GM21786 (cell line): ENCODE data around the gene COL12A1.

ENCODE experiments used
- ATAC-seq: cut with Tn5 transposase; IDR thresholded peaks from one replicate; pipeline ENCODE4 v1.9.1; 2021; ENCODE audit not compliant: unreplicated experiment

The COL12A1 gene

GRCh38 chr6:75205776-75206575, at the start of gene COL12A1:
COL12A1 (minus strand) TSS chr6:75206053; CDS start chr6:75202792, 3,261 bp downstream.
- no peak for ATAC-seq

GRCh38 chr6:75250552-75250951, 44.7 kb upstream of the COL12A1 start:
- no peak for ATAC-seq

DNA sequence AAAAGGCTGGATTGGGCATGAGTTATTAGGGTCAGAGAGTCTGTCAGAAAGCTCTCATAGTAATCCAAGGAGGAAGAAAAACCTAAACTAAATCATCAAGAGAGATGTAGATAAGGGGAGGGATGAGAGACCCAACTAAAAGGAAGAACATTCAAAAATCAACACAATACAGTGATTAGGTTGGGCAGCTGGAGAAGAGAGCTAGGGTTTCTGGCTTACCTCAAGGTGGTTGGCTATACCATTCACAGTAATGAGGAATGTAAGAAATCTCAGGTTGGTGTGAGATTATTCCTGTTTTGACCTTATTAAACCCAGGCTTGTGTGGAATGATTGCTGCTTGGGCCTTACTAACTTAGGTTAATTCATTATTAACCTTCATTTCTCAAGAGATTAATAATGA, 44.0 kb upstream of the COL12A1 start:
- no peak for ATAC-seq

DNA sequence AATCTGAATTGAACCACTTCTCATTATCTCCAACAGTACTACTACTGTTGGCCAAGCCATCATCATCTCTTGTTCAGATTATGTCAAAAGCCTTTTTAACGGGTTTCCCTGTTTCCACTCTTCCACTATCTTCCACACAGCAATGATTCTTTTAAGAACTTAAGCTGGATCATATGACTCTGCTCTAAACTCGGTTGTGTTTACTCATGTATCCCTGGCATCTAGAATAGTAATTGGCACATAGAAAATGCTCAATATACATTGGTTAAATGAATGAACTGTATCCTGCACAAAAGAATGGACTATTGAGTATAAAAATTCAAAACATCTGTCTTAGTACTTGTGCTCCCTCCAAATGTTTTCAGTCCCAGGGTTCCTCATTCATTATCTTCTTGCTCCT, 40.5 kb upstream of the COL12A1 start:
- ATAC-seq, result no peak

GRCh38 chr6:75244063-75244584, 38.3 kb upstream of the COL12A1 start:
- ATAC-seq, result peak; percentile 6

DNA sequence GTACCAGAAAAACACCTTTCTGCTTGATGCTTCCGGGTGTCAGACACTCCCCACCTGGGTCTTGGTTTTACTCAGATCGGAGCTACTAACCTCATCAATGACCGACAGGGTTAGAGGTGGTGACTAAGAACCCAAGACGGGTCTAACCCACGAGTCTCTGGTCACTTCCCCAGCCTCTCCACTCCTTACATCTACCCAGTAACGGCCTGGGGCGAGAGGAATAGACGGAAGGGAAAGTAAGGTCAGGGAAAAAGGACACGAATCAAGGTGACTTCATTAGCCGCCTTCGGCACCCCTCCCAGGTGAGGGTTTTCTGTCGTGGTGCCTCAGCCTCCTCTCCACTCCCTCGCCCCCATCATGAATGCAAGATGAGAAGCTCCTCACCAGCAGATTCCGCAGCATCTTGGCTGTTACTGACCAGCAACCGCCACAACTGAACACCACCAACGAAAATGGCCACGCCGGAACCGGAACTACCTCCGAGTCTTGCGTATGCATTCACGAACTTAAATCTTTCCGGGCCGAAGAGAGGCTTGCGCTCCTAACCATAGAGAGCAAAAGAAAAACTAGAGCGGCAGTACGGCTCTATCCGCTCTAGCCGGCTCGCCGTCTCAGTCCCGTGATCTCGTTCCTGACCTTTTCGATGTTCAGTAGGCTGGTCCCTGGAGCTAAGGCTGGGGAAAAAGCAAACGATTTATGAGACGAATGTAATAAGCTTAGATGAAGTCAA, 37.6 kb upstream of the COL12A1 start, which contains the start of gene COX7A2:
Gene COX7A2 (minus strand): TSS at position 469 of the 730 bp plus-strand sequence. CDS start 67 bp downstream, at position 402.
- peak; percentile 96 for ATAC-seq

DNA sequence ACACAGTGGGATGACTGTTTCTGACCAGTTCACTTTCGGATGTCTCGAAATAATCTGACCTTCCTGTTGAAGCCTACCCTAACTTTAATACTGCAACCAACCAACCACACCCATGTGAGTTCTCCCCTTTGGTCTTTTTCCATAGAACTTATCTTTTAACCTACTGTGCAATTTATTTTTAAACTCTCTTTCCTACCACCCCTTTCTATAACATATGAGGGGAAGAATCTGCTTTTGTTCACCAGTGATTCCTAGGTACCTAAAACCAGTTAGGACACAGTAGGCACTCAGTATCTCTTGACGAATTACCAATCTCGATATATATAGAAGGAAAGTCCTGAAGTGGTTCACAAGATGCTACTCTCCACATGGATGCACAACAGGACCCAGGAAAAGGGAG, 30.8 kb upstream of the COL12A1 start:
- ATAC-seq, result no peak

DNA sequence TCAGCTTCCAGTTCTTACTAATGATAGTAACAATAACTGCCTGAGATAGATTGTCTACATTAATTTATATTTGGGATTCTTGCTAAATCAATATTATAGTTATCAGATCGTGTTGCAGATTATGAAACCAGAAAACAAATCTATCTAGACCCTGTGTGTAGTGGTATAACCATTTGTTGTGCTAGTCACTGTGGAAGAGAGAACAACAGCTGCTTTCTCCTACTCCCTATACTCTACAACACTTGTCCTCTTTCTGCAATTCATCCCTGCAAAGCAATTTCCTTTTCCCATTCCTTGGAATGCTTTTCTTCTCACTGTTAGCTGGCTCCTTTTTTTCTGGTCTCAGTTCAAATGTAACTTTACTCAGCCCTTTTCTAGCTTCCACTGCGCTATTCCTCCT, 29.4 kb upstream of the COL12A1 start:
- ATAC-seq, result no peak

- no peak for ATAC-seq
These were observed 28.4 kb upstream of the COL12A1 start for GRCh38 chr6:75234126-75234865.

GRCh38 chr6:75233092-75233615, 27.3 kb upstream of the COL12A1 start:
- ATAC-seq, result no peak

- ATAC-seq, result no peak
These were observed 24.9 kb upstream of the COL12A1 start for GRCh38 chr6:75230484-75231325.

GRCh38 chr6:75224303-75224926, 18.6 kb upstream of the COL12A1 start:
- no peak for ATAC-seq

DNA sequence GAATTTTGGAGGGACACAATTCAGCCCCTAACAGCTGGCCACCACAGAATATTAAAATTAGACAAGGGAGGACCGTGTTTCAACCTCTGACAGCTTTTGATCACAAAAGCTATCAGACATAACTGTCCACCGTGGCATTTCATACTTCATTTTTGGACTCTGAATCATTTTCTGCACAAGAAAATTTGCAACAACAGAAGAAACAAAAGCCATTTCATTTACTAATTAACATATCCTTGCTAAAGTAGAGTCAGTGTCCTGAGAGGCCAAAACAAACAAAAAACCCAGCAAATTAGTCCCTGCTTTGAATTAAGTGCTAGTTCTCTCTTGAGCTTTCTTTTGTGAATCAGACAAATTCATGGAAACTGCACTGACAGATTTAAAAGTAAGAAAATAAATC, 17.6 kb upstream of the COL12A1 start:
- ATAC-seq, result no peak

GRCh38 chr6:75222261-75222660, 16.4 kb upstream of the COL12A1 start:
- no peak for ATAC-seq

DNA sequence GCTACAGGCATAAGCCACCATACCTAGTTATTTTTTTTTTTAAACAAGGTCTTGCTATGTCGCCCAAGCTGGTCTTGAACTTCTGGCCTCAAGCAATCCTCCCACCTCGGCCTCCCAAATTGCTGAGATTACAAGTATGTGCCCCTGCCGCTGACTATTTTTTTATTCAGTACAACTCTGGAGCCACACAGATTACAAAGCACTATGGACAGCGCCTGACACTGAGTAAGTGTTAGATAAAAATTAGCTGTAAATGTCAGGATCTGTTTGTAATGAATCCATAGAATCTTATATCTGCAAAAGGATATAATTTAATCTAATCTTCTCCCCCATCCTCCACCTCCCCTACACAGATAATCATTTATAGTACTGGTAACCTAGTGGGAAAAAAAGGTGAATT, 15.3 kb upstream of the COL12A1 start:
- ATAC-seq, result no peak

GRCh38 chr6:75220357-75220756, 14.5 kb upstream of the COL12A1 start:
- no peak for ATAC-seq

DNA sequence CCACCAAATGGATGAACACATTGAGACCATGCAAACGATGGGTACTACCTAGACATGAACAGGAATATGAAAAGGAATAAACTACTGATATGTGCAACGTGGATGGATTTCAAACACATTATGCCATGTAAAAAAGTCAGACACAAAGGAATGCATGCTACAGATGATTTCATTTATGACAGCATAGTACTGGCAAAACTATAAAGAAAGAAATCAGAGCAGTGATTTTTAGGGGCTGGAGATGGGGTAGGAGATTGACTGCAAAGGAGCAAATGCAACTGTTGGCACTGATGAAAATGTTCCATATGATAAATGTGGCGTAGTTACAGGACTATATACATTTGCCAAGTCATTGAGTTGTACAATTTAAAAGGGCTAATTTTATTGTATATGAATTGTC, 13.4 kb upstream of the COL12A1 start:
- no peak for ATAC-seq

GRCh38 chr6:75217193-75217592, 11.3 kb upstream of the COL12A1 start:
- ATAC-seq, result no peak

DNA sequence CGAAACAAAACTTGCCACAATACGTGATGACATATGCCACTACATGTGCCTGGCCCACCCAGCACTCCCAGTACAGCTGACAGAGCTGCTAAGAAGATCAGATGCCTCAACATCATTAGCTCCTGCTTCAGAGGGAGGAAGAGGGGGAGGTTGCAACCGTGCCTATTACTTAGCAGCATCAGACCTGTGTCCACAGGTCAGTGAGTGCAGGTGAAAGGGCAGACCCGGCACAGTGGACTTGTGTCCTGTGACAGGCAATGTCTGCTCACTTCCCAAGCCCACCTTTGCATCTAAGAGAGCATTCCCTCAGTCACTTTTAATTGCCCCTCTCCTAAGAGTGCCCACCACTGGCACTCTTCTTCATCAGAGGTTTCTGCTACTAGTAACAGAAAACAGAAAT, 9.4 kb upstream of the COL12A1 start:
- ATAC-seq, result no peak

DNA sequence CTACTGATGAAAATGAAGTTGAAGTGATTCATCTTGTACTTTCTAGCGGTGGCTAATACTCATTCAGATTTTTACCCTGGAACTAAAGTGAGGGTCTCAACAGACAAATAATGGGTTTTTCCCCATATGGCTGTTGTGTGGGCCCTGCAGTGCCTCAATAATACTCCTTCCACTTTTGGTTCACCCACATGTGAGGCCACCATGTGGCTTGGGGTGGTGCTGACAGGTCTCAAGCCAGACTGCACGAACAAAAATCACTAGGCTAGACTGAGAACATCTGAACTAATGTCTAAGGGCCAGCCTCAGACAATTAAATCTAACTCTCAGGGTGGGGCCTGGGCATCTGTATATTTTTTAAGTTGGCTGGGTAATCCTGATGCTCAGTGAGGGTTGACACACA, 7.9 kb upstream of the COL12A1 start:
- ATAC-seq, result no peak
